DLD1 (cell line): Measurements from ENCODE around the gene MYOG.

ENCODE experiments used
- in situ Hi-C: cut with HindIII; loops from 2 replicates; pipeline ENCODE4 v1.10.0; 2017; ENCODE audit warnings: low sequenced_read_pairs

MYOG gene

DNA sequence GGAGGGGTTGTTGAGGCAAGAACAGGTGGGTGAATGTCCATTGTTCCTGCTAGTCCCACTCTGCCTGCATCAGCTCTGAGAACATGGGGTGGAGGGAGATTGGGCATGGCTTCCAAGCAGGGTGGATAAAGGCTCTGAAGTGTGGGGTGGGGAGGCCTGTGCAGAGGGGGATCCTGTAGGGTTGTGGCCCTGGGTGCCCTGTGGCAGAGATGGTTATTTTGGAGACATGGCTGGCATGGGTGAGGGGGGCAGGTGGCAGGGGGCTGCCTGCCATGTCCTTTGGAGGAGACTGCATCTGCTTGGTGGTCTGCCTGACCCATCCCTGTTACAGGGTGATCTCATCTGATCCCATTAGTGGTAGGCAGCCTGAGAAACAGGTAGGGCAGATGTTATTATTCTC is 11.2 kb downstream of the MYOG start:
- in situ Hi-C loops: loop anchor here (25.0 kb wide), 1 partner anchor 188 kb away; no protein-coding TSS in a partner anchor

DNA sequence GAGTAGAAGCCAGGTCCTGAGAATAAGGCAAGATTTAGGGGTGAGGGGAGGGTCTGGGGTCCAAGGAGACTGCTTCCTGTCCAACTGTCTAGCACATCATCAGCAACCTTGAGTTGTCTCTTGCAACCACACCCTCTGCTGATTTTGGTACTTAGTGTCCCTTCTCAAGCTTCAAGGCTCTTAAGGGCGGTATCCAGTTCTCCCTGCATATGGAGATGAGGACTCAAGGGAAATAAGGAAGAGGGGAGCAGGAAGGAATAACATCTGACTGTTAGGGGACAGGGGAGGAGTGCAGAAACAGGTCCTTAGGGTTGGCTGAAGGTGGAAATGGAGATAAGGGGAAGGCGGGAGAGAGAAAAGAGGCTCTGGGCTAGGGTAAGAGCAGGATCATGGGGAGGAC is 12.3 kb downstream of the MYOG start:
- in situ Hi-C loops: loop anchor here (25.0 kb wide), 1 partner anchor 189 kb away; no protein-coding TSS in a partner anchor

DNA sequence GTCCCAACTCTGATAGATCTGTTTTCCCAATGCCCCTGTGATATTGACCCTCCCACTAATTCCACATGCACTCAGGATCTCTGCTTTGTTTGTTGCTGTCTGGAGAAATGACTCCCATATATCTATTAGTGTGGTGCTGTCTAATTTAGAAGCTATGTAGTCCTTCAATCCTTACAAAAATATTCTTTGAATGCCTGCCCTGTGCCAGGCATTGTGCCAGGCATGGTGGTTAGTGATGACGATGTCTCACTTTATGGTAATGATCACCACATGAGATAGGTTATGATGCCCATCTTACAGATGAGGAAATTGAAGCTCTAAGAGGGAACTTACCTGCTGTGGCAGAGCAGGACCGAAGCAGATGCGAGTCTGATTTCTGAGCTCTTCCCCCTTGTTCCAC is 12.9 kb downstream of the MYOG start:
- in situ Hi-C loops: loop anchor here (25.0 kb wide), 1 partner anchor 189 kb away; no protein-coding TSS in a partner anchor

DNA sequence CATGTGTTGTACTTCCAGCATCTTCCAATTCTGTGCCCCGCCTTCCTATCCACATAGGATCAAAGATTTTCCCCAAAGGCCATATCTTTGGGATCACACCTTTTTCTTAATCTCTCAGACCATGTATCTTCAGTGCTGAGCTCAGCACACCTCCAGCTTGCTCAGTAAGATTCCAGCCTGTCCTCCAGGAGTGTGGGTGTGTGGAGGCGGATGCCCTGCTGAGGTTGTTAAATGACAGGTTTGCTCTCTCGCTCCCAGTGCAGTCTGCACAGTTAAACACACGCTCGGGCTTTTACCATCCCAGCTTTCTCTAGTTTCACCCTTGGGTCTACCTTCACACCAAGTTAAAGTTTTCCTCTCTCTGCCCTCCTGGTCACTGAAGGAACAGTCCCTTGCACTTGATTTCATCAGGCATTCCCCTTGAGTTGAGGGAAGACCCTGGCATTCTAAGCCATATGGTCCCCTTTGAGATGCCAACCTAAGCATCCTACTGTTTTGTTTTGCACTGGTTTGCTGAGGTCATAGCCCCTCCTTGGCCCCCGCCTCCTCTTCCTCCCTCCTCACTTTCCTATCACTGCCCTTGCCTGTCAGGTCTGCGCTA is 13.7 kb downstream of the MYOG start:
- in situ Hi-C loops: loop anchor here (25.0 kb wide), 1 partner anchor 190 kb away; no protein-coding TSS in a partner anchor

DNA sequence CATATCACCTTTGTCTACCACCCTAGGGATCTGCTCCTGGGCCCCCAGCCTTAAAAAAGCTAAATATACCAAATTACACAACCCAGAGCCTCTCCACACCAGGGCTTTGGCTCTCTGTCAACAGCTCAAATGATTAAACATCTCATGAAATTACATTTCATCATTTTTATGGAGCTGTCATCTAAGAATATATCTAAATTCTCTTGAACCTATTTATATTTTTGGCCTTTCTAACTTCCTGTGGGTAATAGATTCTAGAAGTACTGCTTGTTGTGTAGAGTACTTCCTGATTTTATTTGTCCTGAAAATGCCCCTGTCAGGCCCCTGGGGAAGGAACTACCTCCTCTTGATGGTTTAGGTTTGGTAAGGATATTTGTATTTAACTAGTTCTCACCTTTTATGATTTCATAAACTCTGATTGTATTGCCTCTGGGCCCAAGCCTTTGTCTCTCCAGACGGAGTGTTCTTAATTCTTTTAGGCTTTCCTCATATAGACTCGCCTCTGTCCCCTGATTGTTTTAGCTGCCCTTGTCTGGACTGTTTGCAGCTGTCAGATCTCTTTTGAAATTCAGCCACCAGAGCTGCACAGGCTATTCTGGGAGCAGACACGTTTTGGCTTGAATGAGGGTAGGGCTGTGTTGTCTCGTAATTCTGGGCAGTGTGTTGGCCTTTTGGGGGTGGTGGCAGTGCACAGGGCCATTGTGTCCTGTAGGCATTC is 16.6 kb downstream of the MYOG start:
- in situ Hi-C loops: loop anchor here (25.0 kb wide), 1 partner anchor 193 kb away; no protein-coding TSS in a partner anchor

DNA sequence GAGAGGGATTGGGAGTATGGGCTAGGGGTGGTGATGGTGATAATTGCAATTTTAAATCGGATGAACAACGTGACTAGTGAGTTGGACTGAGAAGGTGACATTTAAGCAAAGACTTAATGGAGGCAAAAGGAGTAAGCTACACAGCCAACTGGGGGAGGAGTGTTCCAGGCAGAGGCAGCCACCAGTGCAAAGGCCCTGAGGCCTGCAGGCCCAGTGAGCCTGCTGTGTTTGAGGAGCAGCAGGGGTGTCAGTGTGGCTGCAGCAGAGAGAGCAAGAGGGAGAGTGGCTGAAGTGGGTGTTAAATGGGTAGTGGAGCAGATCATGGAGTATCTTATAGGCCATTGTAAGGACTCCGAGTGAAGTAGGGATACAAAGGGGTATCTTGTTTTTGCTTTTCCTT is 18.8 kb downstream of the MYOG start:
- in situ Hi-C loops: loop anchor here (25.0 kb wide), 1 partner anchor 195 kb away; no protein-coding TSS in a partner anchor

DNA sequence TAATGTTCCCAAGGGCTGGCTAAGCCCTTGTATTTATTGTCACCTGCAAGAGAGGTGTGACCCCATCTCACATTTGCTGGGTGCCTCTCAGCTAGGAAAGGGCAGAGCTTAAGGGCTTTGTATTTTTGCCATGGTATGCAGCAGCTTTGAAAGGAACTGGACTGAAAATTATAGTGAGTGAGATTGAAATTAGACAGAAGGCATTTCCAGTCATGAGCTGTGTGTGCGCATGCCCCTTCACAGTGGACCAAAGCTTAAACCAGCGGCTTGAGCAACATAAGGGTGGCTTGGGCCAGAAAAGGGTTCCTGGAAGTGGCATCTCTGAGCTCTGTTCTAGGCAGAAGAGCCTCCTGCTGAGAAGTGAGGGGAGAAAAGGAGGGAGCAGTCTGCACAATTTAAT is 19.8 kb downstream of the MYOG start:
- in situ Hi-C loops: loop anchor here (25.0 kb wide), 1 partner anchor 196 kb away; no protein-coding TSS in a partner anchor

DNA sequence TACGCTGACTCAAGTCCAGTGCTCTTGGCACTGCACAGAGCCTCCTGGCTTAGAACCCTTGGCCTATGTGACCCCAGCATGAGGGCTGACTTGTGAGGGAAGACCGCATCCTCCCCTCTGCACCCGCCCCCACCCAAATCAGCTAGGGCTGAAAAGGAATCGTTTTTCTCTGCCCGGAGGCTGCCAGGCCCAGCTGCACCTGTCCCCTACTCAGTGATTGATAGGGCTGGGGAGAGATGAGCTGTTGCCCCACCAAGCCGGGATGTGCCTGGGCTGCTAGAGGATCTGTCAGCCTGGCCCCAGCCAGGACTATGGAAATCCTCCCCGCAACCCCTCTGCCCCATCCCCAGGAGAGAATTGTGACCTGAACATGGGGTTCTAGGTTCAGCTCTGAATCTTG is 20.6 kb downstream of the MYOG start:
- in situ Hi-C loops: loop anchor here (25.0 kb wide), 1 partner anchor 197 kb away; no protein-coding TSS in a partner anchor

DNA sequence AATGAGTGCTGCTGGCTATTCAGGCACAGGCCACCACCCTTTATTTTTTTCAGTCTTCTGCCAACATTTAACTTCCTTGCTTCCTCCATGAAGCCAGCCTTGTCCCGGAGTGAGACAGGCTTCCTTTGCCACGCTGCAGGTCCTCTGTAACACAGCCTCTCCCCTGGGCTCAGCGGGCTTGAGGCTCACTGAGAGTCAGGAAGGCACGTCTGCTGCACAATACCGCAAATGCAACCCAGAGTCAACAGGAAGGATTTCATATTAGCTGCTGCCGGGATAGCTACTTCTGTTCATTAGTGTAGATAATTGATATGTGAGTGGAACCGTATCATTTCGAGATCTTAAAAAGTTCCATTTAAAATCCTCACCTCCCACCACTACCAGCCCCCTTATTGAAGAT is 22.5 kb downstream of the MYOG start:
- in situ Hi-C loops: loop anchor here (25.0 kb wide), 1 partner anchor 199 kb away; no protein-coding TSS in a partner anchor

DNA sequence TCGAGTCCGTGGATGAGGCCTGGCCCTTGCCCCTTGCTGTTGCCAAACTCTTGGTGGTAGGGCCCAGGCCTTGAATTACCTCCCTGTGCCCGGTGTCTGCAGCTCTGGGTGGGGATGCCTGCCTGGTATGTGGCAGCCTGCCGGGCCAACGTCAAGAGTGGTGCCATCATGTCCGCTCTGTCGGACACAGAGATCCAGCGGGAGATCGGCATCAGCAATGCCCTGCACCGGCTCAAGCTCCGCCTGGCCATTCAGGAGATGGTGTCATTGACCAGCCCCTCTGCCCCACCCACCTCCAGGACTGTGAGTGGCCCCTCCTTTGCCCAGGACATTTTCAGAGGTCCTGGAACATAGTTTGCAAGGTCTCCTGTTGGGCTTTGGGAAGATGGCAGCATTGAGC is 25.7 kb downstream of the MYOG start:
- in situ Hi-C loops: loop anchor here (25.0 kb wide), 1 partner anchor 202 kb away; no protein-coding TSS in a partner anchor

DNA sequence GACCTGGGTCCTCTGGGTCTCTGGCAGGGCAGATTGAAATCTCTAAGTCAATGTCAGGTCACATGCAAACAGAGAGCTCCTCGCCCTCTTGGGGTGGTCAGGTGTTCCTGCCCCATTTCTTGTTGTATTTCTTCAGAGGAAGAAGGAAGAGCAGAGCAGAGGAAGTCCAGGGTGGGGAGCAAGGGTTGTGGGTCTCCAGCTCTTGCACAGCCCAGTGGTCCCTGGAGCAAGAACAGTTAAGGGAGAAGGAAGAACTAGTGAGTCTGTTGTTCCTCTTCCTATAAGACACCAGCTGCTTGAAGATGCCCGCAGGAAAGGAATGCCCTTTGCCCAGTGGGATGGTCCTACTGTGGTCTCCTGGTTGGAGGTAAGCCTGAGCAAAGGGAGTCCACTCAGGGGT is 26.3 kb downstream of the MYOG start:
- in situ Hi-C loops: loop anchor here (10.0 to 25.0 kb wide), 2 partner anchors 65 to 203 kb away; partner anchors contain the start of gene ADORA1

DNA sequence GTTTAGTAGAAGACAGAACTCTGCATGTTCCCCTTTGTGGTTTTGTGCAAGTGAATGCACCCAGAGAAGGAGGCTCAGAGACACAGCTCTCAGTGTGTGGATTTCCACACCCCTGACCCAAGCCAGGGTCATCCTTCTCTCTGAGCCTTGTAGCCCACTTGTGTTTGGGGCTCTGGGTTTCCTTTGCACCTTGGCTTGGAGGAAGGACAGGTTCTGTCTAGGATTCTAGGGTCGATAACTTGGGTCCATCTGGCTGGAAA is 27.2 kb downstream of the MYOG start:
- in situ Hi-C loops: loop anchor here (10.0 to 25.0 kb wide), 2 partner anchors 66 to 204 kb away; partner anchors contain the start of gene ADORA1

DNA sequence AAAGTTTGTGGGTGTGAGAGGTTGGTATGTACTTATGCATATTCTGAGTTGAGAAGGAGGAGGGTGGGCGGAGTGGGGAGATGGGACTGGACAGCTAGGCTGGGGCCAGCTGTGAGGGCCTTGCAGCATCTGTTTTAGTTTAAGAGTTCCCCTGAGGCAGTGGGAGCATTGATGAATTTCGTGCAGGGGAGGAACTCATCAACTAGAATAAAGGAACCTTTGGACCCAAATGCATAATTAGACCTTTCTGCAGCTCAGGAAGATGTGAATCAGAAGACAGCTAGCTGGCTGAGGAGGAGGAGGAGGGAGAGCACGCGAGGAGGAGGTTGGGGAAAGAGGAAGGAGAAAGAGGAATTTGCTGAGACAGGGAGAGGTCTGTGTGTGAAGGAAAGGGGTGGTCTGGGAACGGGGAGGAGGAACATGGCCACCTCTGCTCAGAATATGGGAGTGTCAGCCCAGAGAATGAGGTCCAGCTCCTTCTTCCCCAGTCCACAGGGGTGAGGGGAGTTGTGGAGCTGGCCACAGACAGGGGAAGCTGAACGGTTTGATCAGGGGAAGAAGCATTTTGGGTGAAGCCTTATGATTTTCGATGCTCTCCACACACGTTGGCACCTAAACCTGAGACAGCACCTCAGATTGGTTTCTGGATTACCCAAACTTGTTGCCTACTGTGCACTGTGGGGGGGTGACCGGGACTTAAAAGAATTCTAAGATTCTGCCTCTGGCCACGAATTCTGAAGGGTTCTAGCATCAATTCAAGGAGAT is 27.7 kb downstream of the MYOG start:
- in situ Hi-C loops: loop anchor here (10.0 to 25.0 kb wide), 2 partner anchors 67 to 204 kb away; partner anchors contain the start of gene ADORA1

DNA sequence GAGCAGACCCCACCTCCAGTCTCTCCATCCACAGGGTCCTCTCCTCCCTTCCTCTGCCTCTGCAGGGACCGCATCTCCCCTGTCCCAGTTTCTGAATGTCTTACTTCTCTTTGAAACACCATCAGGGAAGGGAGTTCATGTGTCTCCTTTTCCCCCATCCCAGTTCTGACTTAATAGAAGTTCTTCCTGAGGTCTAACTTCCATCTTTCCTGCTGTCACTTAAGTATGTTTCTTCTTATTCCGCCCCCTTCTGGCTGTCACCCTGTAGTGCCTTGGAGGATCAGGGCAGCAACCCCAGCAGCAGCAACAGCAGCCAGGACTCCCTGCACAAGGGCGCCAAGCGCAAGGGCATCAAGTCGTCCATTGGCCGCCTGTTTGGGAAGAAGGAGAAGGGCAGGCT is 29.3 kb downstream of the MYOG start:
- in situ Hi-C loops: loop anchor here (10.0 to 25.0 kb wide), 2 partner anchors 68 to 206 kb away; partner anchors contain the start of gene ADORA1

DNA sequence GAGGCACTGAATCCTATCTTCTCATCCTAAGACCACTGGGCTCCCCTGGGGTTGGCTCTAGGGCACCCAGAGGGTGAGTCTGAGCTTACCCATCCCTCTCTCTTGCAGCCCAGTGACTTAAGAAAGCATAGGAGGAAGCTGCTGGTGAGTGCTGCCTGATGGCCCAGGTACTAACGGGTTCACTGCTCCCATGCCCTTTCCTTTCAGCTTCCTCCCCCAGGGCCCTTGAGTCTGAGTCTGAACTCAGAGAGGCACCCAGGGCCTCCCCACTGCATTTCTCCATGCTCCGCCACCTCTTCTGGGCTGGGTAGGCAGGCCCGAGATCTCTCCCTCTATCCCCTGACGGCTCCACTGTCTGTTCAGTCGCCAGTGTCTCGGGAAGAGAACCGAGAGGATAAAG is 29.8 kb downstream of the MYOG start:
- in situ Hi-C loops: loop anchor here (10.0 to 25.0 kb wide), 2 partner anchors 69 to 206 kb away; partner anchors contain the start of gene ADORA1

DNA sequence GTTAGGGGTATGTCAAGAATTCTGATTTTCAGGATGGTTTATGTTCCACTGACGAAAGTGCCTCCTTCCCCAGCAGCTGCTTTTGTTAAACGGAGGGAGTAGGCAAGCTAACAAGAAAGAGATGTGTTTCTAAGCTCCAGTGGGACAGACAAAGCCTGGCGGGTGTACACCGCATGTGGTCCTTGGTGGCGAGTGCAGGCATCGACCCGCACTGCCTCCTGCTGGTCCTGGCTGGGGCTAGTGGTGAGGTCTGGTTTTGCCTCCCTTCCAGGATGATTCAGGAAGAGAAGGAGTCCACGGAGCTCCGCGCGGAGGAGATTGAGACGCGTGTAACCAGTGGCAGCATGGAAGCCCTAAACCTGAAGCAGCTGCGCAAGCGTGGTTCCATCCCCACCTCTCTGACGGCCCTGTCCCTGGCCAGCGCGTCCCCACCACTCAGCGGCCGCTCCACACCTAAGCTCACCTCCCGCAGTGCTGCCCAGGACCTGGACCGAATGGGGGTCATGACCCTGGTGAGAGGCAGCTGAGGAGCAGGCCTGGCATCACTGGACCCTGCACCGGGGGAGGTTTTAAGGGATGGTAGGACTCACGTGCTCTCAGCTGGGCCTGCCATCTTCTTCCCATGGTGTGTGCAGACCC is 30.5 kb downstream of the MYOG start:
- in situ Hi-C loops: loop anchor here (10.0 to 25.0 kb wide), 2 partner anchors 70 to 207 kb away; partner anchors contain the start of gene ADORA1

DNA sequence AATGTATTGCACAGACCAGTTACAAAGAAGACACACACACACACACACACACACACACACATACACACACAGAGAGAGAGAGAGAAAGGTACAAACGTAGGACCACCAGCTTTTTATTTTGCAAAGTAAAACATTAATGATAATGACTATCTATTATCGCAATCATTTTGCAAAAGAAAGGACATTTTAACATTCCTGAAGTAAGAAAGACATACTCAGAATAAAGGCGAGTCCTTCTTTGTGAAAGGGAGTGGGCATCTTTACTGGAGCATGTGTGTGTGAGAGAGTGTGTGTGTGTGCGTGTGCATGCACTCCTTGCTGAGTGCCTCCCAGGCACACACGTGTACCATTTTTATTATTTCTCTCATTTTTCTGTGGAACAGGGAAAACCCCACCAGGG is 31.2 kb downstream of the MYOG start:
- in situ Hi-C loops: loop anchor here (10.0 to 25.0 kb wide), 2 partner anchors 70 to 208 kb away; partner anchors contain the start of gene ADORA1

DNA sequence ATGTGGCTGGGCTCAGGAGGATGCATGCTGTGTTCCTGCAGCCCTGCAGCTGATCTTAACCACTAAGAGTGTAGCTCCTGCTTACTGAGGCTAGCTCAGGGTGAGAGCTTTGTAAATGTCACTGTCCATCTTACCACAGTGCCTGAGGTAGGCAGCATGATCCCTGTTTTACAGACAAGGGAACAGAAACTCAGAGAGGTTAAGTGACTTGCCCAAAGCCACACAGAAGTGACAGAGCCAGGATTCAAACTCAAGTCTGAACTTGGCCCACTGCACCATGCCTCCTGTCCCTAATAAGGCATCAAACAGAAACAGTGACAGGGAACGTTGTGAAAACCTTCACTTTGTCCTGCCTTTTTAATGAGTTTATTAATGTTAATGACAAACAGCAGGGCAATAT is 31.6 kb downstream of the MYOG start:
- in situ Hi-C loops: loop anchor here (10.0 to 25.0 kb wide), 2 partner anchors 71 to 208 kb away; partner anchors contain the start of gene ADORA1

DNA sequence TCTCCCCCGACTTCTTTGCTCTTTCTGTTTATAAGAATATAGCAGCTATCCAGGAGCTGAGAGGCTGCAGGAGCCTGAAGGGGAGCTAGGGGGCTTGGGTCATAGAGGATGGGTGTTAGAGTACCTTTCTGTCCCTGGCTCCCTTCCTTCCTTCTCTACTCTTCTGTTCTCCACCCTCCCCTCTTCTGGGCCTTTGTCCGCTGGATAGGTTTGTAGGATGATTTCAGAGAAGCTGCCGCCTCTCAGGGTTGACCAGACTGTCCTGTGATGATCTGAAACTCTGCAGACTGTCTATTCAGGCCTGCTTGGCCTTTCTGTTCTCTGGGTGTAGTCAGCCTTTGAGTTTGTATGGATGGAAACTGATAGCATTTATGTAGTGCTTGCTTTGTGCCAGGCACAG is 33.2 kb downstream of the MYOG start:
- in situ Hi-C loops: loop anchor here (10.0 to 25.0 kb wide), 2 partner anchors 72 to 210 kb away; partner anchors contain the start of gene ADORA1

DNA sequence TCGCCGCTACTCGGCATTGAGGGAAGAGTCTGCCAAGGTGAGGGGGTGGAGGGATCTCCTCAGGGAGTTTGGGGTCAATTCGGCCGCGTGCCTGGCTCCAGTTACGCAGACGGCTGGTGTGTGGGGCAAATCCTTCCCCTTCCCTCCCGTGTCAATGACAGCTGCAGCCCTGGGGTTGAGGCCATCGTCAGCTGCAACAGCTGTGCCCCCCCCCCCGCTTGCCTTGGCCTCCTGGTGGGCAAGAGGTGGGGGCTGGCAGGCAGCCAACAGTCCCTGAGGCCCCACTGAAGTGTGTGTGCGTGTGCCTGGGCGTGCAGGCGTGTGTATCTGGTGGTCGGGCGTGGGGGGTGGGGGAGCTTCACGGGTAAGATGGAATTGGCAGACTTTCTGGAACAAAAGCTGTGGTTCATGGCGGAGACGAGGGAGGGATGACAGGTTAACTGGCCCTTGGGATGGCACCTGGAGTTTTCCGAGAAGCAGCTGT is 33.9 kb downstream of the MYOG start:
- in situ Hi-C loops: loop anchor here (10.0 to 25.0 kb wide), 2 partner anchors 73 to 210 kb away; partner anchors contain the start of gene ADORA1
